Stimulated activated naive CD8-positive, alpha-beta T cell treated with anti-CD3 and anti-CD28 coated beads, Interleukin-15, Interleukin-2, amounts not matched to agents 100 ng/mL and 50 ng/mL, for 24 hours (primary cell): ENCODE data around the gene RNH1.

Source experiments
- H3K27ac Mint-ChIP-seq: one replicate; pipeline ENCODE4 v1.8.0; 2021; ENCODE audit warnings: mild to moderate bottlenecking, mixed read lengths
- H3K27me3 Mint-ChIP-seq: one replicate; pipeline ENCODE4 v1.8.0; 2021; ENCODE audit warnings: mixed read lengths
- H3K36me3 Mint-ChIP-seq: one replicate; pipeline ENCODE4 v1.8.0; 2021; ENCODE audit warnings: low read depth, mixed read lengths
- H3K4me1 Mint-ChIP-seq: one replicate; pipeline ENCODE4 v1.8.0; 2021; ENCODE audit warnings: low read depth, mixed read lengths
- H3K4me3 Mint-ChIP-seq: one replicate; pipeline ENCODE4 v1.8.0; 2021; ENCODE audit warnings: mild to moderate bottlenecking, mixed read lengths
- H3K9me3 Mint-ChIP-seq: one replicate; pipeline ENCODE4 v1.8.0; 2021; ENCODE audit warnings: mixed read lengths

Gene RNH1

DNA sequence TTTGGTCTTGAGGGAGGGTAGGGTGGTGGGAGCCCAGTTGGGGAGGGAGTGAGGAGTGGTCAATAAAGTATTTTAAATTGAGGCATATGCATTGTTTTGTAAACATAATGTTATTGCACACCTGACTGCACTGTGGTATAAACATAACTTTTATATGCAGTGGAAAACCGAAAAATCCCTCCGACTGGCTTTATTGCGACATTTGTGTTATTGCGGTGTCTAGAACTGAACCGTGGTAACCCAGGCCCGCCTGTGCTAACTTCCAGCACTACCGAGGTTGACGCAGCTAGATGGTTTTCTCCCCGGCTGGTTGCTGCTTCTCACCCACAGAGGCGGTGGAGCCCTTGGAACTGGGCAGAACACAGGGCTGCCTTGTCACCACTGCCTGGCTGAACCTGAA lies 7.6 kb upstream of the RNH1 start:
- Mint-ChIP-seq H3K36me3 (peaks cover 46% of the 10 kb centered on the region), H3K27me3 (no peaks in the 10 kb centered on the region), H3K4me3 (no peak overlapping the region), H3K27ac (no peak overlapping the region), H3K9me3 (no peaks in the 10 kb centered on the region), H3K4me1 (peaks cover 4% of the 10 kb centered on the region)

GRCh38 chr11:512761-513595 lies 5.9 kb upstream of the RNH1 start:
- H3K27me3 Mint-ChIP-seq, result no peaks in the 10 kb centered on the region
- peaks cover 49% of the 10 kb centered on the region for H3K36me3 Mint-ChIP-seq
- H3K9me3 Mint-ChIP-seq, result no peaks in the 10 kb centered on the region
- no peak overlapping the region for H3K4me3 Mint-ChIP-seq
- H3K27ac Mint-ChIP-seq, result no peak overlapping the region
- peaks cover 4% of the 10 kb centered on the region for H3K4me1 Mint-ChIP-seq

DNA sequence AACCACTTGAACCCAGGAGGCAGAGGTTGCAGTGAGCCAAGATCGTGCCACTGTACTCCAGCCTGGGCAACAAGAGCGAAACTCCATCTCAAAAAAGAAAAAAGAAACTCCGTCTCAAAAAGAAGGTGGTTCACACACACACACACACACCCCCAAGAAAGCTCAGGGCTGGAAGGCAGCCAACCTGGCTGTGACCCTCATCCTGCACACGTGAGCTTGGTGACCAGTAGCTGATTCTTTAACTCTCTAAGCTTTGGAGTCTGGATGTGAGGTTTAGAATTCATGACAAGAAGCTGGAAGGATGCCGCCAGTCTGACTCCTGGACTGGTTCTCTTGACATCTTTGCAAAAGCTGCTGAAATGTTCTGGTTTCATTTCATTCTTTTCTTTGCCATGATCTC lies 1.9 kb upstream of the RNH1 start:
- Mint-ChIP-seq H3K4me1 (peaks cover 26% of the 10 kb centered on the region), H3K9me3 (no peaks in the 10 kb centered on the region), H3K36me3 (peaks cover 37% of the 10 kb centered on the region), H3K27ac (no peak overlapping the region), H3K4me3 (no peak overlapping the region), H3K27me3 (no peaks in the 10 kb centered on the region)

GRCh38 chr11:507727-508515 lies 879 bp upstream of the RNH1 start:
- Mint-ChIP-seq H3K4me1 (peaks cover 34% of the 10 kb centered on the region), H3K27ac (peak overlapping the region; percentile 75)

DNA sequence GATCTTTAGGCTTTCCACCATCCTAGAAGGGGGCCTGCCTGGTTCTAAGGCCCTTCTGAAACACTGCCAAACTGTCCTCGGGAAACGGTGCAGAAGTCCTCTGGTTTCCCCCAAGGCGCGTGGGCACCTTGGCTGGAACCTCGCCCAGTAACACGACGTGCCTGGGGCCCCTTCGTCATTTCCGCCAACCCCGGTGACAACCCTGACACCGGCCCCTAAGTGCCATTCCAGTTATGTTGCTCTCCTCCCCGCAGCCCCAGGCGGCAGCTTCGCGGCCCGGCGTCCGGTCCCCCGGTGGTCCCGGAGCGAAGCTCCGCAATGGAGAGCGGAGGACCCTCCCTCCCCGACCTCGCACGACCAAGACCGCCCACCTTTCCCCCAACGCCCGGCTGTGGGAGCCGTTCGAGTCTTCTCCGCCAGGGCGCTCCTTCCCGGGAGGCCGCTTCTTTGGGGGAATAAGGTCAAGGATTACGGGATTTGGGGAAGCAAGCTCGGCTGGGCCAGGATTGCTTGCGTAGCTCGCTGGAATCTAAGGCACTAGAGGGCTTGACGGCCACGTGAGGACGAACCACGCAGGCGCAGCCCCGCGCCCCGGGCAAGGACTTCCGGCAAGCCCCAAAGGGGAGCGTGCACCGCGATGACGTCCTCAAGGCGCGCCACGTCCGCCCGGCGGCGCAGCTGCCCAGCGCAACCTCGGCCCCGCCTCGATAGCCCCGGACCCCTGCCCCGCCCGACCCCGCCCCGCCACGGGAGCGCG lies 626 bp downstream of the RNH1 start:
- H3K27me3 Mint-ChIP-seq, result no peaks in the 10 kb centered on the region
- H3K4me1 Mint-ChIP-seq, result peaks cover 34% of the 10 kb centered on the region
- peak overlapping the region; percentile 99 for H3K27ac Mint-ChIP-seq
- no peaks in the 10 kb centered on the region for H3K9me3 Mint-ChIP-seq
- H3K36me3 Mint-ChIP-seq, result peaks cover 20% of the 10 kb centered on the region
- H3K4me3 Mint-ChIP-seq, result peak overlapping the region; percentile 97

More at GRCh38 chr11:507727-508515, 879 bp upstream of the RNH1 start:
- Mint-ChIP-seq H3K4me3 (peak overlapping the region; percentile 97), H3K9me3 (no peaks in the 10 kb centered on the region), H3K36me3 (peaks cover 30% of the 10 kb centered on the region), H3K27me3 (no peaks in the 10 kb centered on the region)

DNA sequence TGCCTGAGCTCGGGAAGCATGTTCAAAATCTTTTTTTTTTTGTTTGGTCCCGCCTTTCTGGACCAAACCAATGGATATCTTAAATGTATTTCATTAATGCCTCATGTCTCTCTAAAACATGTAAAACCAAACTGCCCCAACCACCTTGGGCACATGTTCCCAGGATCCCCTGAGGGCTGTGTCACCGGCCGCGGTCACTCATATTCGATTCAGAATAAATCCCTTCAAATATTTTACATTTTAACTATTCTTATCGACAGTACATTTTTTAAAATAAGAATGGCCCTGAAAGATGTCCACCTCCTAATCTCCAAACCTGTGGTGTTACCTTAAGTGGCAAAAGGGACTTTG lies 2.1 kb downstream of the RNH1 start:
- Mint-ChIP-seq H3K27ac (peak overlapping the region; percentile 76), H3K27me3 (no peaks in the 10 kb centered on the region), H3K4me1 (peaks cover 34% of the 10 kb centered on the region), H3K36me3 (peaks cover 25% of the 10 kb centered on the region), H3K9me3 (no peaks in the 10 kb centered on the region), H3K4me3 (peak overlapping the region; percentile 97)

- Mint-ChIP-seq H3K4me3 (peak overlapping the region; percentile 97), H3K9me3 (no peaks in the 10 kb centered on the region), H3K36me3 (peaks cover 21% of the 10 kb centered on the region), H3K27ac (peak overlapping the region; percentile 76), H3K27me3 (no peaks in the 10 kb centered on the region), H3K4me1 (peaks cover 34% of the 10 kb centered on the region)
Observed at GRCh38 chr11:504053-504993, 2.7 kb downstream of the RNH1 start.

GRCh38 chr11:503179-503981 lies 3.7 kb downstream of the RNH1 start:
- no peaks in the 10 kb centered on the region for H3K27me3 Mint-ChIP-seq
- peaks cover 22% of the 10 kb centered on the region for H3K36me3 Mint-ChIP-seq
- peak overlapping the region; percentile 97 for H3K4me3 Mint-ChIP-seq
- peak overlapping the region; percentile 45 for H3K27ac Mint-ChIP-seq
- H3K4me1 Mint-ChIP-seq, result peaks cover 34% of the 10 kb centered on the region
- no peaks in the 10 kb centered on the region for H3K9me3 Mint-ChIP-seq

- H3K27me3 Mint-ChIP-seq, result no peaks in the 10 kb centered on the region
- peaks cover 24% of the 10 kb centered on the region for H3K36me3 Mint-ChIP-seq
- H3K9me3 Mint-ChIP-seq, result no peaks in the 10 kb centered on the region
- H3K4me1 Mint-ChIP-seq, result peaks cover 32% of the 10 kb centered on the region
- H3K27ac Mint-ChIP-seq, result no peak overlapping the region
- H3K4me3 Mint-ChIP-seq, result no peak overlapping the region
Observed at GRCh38 chr11:502288-503178, 4.5 kb downstream of the RNH1 start.

DNA sequence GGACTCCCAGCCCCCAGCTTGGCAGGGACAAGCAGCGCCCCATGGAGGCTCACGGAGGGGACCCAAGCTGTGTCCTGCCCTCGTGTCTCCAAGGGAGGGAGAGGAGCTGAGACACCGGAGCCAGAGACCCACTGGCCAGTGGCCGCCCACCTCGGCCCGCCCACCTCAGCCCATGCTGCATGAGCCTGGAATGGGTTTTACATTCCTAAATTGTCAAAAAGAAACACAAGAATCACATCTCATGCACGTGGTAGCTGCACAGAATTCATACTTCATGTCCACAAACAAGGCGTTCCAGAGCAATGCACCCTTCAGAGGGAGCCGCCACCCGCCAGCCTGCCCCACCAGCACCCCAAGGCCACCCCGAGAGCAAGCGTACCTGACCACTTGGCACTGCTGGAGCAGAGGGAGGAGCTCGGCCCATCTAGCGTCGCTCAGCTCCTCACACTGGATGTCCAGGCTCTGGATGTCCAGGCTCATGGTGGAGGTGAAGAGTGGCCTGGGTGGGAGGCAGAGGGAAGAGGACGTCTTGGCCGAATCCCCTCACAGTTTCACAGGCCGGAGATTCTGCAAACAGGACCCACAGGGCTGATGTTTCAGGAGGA lies 5.3 kb downstream of the RNH1 start:
- H3K4me3 Mint-ChIP-seq, result no peak overlapping the region
- no peaks in the 10 kb centered on the region for H3K9me3 Mint-ChIP-seq
- H3K36me3 Mint-ChIP-seq, result peaks cover 31% of the 10 kb centered on the region

DNA sequence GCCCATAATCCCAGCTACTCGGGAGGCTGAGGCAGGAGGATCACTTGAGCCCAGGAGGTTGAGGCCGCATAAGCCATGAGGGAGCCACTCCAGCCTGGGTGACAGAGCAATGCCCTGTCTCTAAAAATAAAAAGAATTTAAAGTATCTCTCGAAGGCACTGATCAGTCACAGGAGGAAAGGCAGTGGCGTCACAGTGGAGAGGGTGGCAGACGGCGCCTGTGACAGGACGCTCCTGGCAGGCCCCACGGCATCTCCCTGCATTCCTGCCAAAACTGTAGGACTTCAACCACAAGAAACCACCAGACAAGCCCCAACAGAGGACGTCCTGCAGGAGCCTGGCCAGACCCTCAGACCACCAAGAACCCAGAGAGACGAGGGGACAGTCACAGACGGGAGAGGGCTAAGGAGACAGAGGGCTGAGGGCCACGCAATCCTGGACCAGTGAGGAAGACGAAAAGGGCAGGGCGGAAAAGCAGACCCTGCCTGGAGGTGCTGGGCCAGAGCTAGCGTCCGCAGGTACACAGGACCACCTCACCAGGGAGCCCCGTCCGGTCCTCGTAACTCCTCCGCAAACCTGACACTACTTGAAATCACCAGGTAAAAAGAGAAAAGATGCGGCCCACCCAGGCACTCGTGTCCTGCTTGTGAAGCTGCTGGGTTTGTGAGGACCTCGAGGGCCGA lies 5.9 kb downstream of the RNH1 start:
- Mint-ChIP-seq H3K27me3 (no peaks in the 10 kb centered on the region), H3K4me1 (peaks cover 28% of the 10 kb centered on the region), H3K4me3 (no peak overlapping the region), H3K9me3 (no peaks in the 10 kb centered on the region), H3K36me3 (peaks cover 35% of the 10 kb centered on the region), H3K27ac (peak overlapping the region; percentile 31)

More for the DNA sequence above, 5.3 kb downstream of the RNH1 start:
- no peaks in the 10 kb centered on the region for H3K27me3 Mint-ChIP-seq
- H3K4me1 Mint-ChIP-seq, result peaks cover 32% of the 10 kb centered on the region
- no peak overlapping the region for H3K27ac Mint-ChIP-seq
